WTC11 (cell line): ENCODE results near the gene OR2M2.

Experiments
- CREM ChIP-seq: sonication (generic); formaldehyde crosslinking; IDR thresholded peaks from 2 replicates; pipeline ENCODE4 v1.8.1; 2022; ENCODE audit warnings: mild to moderate bottlenecking, missing genetic modification reagents, moderate library complexity
- ESRRA ChIP-seq: sonication (generic); formaldehyde crosslinking; IDR thresholded peaks from 2 replicates; pipeline ENCODE4 v1.8.1; 2022; ENCODE audit warnings: mild to moderate bottlenecking, missing genetic modification reagents, borderline replicate concordance
- JAZF1 ChIP-seq: fragments of 250-450 bp; sonication (Bioruptor Pico); IDR thresholded peaks from 2 replicates; pipeline ENCODE4 v1.9.0; 2021; ENCODE audit warnings: moderate library complexity, mild to moderate bottlenecking, inconsistent platforms
- SMAD4 ChIP-seq: sonication (generic); formaldehyde crosslinking; IDR thresholded peaks from 2 replicates; pipeline ENCODE4 v1.8.0; 2022; ENCODE audit warnings: mild to moderate bottlenecking, missing genetic modification reagents
- TCF7 ChIP-seq: sonication (generic); formaldehyde crosslinking; IDR thresholded peaks from 2 replicates; pipeline ENCODE4 v1.8.0; 2022; ENCODE audit warnings: mild to moderate bottlenecking, low read depth, missing genetic modification reagents, moderate library complexity
- TF ChIP-seq, protein P1 (sequence below): fragments of 200-600 bp; IDR thresholded peaks from 2 replicates; pipeline ENCODE4 v1.8.0; 2022; ENCODE audit warnings: antibody characterized with exemption
- TF ChIP-seq, protein P2 (sequence below): sonication (generic); formaldehyde crosslinking; conservative IDR thresholded peaks from 2 replicates; pipeline ENCODE4 v1.8.1; 2022; ENCODE audit warnings: mild to moderate bottlenecking, missing genetic modification reagents
- TF ChIP-seq, protein P3 (sequence below): sonication (generic); formaldehyde crosslinking; IDR thresholded peaks from 2 replicates; pipeline ENCODE4 v1.8.0; 2022; ENCODE audit warnings: mild to moderate bottlenecking, missing genetic modification reagents
- TF ChIP-seq, protein P4 (sequence below): sonication (generic); formaldehyde crosslinking; IDR thresholded peaks from 2 replicates; pipeline ENCODE4 v1.8.0; 2023; ENCODE audit warnings: missing genetic modification reagents

DNA sequence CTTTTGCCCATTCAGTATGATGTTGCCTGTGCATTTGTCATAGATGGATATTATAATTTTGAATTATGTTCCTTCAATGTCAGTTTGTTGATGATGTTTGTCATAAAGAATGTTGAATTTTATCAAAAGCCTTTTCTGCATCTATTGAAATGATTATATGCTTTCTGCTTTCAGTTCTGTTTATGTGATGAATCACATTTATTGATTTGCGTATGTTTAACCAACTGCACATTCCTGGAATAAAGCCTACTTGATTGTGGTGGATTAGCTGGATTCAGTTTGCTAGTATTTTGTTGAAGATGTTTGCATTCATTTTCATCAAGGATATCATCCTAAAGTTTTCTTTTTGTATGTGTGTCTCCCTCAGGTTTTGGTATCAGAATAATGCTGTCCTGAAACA, 50.9 kb downstream of the OR2M2 start:
- TF ChIP-seq TCF7 (CRISPR knock-in tag) (no peak), SMAD4 (CRISPR knock-in tag) (no peak), ESRRA (CRISPR knock-in tag) (no peak), JAZF1 (CRISPR knock-in tag) (no peak), CREM (CRISPR knock-in tag) (no peak)
- TF ChIP-seq, protein P1, sequence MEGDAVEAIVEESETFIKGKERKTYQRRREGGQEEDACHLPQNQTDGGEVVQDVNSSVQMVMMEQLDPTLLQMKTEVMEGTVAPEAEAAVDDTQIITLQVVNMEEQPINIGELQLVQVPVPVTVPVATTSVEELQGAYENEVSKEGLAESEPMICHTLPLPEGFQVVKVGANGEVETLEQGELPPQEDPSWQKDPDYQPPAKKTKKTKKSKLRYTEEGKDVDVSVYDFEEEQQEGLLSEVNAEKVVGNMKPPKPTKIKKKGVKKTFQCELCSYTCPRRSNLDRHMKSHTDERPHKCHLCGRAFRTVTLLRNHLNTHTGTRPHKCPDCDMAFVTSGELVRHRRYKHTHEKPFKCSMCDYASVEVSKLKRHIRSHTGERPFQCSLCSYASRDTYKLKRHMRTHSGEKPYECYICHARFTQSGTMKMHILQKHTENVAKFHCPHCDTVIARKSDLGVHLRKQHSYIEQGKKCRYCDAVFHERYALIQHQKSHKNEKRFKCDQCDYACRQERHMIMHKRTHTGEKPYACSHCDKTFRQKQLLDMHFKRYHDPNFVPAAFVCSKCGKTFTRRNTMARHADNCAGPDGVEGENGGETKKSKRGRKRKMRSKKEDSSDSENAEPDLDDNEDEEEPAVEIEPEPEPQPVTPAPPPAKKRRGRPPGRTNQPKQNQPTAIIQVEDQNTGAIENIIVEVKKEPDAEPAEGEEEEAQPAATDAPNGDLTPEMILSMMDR: no peak
- TF ChIP-seq, protein P2, sequence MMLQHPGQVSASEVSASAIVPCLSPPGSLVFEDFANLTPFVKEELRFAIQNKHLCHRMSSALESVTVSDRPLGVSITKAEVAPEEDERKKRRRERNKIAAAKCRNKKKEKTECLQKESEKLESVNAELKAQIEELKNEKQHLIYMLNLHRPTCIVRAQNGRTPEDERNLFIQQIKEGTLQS: no peak
- TF ChIP-seq, protein P3, sequence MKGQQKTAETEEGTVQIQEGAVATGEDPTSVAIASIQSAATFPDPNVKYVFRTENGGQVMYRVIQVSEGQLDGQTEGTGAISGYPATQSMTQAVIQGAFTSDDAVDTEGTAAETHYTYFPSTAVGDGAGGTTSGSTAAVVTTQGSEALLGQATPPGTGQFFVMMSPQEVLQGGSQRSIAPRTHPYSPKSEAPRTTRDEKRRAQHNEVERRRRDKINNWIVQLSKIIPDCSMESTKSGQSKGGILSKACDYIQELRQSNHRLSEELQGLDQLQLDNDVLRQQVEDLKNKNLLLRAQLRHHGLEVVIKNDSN (CRISPR knock-in tag): no peak
- TF ChIP-seq, protein P4, sequence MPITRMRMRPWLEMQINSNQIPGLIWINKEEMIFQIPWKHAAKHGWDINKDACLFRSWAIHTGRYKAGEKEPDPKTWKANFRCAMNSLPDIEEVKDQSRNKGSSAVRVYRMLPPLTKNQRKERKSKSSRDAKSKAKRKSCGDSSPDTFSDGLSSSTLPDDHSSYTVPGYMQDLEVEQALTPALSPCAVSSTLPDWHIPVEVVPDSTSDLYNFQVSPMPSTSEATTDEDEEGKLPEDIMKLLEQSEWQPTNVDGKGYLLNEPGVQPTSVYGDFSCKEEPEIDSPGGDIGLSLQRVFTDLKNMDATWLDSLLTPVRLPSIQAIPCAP (CRISPR knock-in tag): no peak
